ENCODE results near the gene PCSK1N.
A peak's percentile ranks its signal among the peaks of the same experiment; 100 is the strongest.
"Not testable (repeated sequence)": the region's sequence is repeated elsewhere in the genome, so short reads cannot be mapped to it uniquely, and the experiment has no call there.

The PCSK1N gene

DNA sequence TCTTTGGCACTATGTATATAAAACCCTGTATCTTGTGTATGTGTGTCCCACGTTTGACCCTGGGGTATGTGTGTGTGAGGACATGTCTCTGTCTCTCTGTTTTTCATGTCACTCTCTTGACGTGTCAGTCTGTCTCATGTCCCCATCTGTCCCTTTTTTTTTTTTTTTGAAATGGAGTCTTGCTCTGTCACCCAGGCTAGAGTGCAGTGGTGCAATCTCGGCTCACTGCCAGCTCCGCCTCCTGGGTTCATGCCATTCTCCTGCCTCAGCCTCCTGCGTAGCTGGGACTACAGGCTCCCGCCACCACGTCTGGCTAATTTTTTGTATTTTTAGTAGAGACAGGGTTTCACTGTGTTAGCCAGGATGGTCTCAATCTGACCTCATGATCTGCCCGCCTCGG lies 16.0 kb downstream of the PCSK1N start:
- not testable (repeated sequence) for DNase-seq

DNA sequence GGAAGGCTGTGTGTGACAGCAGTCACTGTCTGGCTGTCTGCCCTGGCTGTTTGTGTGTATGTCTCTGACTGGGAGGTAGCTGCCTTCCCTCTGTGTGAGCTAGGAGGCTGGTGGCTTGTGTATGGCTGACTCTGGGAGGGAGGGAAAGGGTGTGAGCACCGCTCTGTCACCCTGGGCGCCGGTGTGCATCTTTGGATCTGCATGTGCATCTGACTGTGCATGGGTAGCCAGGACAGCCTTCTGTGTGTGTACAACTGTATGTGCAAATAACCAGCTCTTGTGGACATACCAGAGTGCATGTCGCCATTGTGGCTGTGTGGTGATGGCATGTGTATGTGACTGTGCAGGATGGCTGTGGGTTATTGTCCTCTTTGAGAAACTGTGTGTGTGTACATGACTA lies 16.5 kb downstream of the PCSK1N start:
- DNase-seq, result no peak

DNA sequence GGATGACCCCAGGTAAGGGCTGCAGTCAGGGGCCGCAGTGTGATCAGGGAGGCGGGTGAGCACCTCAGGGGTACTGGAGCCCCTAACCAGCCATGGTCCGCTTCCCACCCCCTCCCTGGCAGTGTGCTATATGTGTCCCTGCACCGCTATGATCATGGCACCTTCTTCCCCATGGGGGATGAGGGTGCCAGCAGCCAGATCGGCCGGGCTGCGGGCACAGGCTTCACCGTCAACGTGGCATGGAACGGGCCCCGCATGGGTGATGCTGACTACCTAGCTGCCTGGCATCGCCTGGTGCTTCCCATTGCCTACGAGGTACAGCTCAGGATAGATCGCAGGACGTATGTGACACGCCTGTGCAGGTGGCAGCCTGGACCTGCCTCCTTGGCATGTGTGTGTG lies 17.3 kb downstream of the PCSK1N start:
- no peak for DNase-seq

DNA sequence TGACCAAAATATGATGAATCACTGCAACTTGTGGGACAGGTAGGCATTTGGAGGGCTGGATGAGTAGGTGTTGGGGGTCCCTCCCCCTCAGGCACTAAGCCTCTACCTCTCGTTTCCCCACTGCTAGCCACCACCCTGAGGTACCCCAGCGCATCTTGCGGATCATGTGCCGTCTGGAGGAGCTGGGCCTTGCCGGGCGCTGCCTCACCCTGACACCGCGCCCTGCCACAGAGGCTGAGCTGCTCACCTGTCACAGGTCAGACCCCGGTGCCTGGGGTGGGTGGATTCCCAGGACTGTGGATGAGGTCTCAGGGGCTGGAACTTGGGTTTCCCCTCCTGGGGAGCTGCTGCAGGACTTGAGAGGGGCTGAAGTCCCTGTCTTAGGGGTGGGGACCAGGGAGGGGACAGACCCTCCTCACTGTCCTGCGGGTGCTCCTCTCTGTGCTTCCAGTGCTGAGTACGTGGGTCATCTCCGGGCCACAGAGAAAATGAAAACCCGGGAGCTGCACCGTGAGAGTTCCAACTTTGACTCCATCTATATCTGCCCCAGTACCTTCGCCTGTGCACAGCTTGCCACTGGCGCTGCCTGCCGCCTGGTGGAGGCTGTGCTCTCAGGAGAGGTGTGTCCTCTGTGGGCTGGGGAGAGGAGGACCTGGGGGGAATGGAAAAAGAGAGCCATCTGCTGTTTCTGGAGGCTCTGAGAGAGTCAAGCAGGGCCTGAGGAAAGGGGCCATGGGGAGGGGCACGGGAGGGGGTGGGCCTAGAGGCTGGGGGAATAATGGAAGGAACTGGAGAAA lies 19.2 kb downstream of the PCSK1N start:
- DNase-seq, result no peak

DNA sequence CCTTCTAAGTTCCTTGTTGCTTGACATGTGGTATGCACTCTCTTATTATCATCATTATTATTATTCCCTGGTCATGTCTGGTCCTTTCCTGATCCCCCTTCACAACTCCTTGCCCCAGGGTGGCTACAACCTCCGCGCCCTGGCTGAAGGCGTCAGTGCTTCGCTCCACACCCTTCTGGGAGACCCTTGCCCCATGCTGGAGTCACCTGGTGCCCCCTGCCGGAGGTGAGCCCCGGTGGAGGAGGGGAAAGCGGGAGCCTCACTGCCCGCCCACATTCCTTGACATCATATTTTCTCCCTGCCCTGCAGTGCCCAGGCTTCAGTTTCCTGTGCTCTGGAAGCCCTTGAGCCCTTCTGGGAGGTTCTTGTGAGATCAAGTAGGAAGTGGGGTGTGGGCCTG lies 20.1 kb downstream of the PCSK1N start:
- DNase-seq, result no peak

DNA sequence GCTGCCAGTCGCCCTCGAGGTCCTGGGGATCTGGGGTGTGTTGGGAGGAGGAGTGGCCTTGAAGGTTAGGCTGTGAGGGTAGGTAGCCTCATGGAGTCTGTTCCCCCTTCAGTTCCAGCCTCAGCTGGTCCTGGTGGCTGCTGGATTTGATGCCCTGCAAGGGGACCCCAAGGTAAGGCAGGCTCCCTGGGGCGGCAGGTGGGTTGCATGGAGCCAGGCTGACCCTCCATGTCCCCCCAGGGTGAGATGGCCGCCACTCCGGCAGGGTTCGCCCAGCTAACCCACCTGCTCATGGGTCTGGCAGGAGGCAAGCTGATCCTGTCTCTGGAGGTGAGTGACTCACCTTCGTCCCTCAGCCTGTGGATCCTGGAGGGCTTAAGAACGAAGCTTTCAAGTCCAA lies 20.7 kb downstream of the PCSK1N start:
- DNase-seq, result no peak

DNA sequence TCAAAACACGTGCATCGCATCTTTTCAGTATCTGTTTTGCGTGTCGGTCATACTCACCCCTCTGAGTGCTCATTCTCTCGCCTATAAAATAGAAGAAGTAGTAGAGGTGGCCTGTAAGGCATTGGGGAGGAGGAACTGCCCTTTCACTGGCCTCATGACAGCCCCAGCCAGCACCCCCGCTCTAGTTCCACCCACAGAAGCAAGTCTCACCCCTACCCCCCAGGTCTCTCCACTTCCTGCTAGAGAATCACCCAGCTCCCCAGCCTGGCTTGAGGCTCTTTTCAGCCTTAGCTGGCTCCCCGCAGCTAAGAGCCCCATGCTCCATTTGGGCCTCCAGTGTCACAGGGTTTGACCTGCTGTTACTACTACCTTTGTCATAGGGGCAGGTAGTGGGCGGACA lies 21.8 kb downstream of the PCSK1N start:
- no peak for DNase-seq

DNA sequence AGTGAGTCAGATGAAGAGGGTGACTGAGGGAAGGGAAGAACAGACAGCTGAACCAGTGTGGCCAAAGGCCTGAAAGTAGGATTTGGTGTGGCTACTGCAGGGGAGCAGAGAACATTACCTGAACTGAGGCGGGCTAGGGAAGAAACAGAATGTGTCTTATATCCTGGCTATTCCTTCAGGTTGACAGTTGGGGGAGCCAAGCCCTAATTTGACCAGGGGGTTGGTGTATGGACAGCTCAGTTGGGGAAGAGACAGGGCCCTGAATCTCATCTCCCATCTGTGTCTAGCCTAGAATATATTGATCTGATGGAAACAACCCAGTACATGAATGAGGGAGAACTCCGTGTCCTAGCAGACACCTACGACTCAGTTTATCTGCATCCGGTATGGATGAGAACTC lies 29.3 kb downstream of the PCSK1N start:
- no peak for DNase-seq

DNA sequence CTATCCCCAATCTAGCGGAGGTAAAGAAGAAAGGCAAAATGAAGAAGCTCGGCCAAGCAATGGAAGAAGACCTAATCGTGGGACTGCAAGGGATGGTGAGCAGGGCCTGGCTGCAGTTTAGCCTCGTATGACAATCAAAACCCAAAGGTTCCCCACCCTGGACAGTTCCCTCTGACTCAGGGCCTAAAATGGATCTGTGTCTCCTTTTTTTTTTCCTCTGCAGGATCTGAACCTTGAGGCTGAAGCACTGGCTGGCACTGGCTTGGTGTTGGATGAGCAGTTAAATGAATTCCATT lies 32.6 kb downstream of the PCSK1N start:
- DNase-seq, result no peak

DNA sequence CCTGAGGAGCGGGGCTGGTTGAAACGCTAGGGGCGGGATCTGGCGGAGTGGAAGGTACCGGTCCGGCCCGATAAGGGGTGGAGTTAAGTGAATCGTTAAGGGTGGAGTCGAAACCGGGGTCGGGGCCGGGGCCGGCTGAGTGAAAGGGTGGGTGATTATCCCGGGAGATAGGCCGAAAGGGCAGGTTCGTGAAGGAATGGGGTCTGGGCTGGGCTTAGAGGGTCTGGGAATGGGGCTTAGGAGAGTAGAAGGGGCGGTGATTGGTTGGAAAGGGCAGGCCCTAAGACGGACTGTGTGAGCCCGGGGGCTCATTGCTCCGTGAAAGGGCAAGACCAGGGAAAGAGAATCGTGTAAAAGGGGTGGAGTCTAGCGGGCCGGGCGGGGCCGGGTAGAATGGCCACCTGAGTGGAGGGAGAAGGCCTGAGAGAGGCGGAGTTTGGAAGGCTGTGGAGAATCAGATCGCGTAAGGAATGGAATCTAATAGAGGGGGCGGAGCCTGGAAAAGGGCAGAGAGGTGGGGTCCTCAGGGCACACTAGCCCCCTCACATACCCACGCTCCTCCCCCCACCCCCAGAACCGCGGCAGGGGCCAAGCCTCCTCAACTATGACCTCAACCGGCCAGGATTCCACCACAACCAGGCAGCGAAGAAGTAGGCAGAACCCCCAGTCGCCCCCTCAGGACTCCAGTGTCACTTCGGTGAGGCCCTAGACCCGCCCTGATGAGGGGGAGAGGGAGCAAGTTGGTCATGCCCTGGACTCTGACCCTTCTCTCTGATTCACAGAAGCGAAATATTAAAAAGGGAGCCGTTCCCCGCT lies 33.1 kb downstream of the PCSK1N start:
- peak; percentile 86 for DNase-seq

DNA sequence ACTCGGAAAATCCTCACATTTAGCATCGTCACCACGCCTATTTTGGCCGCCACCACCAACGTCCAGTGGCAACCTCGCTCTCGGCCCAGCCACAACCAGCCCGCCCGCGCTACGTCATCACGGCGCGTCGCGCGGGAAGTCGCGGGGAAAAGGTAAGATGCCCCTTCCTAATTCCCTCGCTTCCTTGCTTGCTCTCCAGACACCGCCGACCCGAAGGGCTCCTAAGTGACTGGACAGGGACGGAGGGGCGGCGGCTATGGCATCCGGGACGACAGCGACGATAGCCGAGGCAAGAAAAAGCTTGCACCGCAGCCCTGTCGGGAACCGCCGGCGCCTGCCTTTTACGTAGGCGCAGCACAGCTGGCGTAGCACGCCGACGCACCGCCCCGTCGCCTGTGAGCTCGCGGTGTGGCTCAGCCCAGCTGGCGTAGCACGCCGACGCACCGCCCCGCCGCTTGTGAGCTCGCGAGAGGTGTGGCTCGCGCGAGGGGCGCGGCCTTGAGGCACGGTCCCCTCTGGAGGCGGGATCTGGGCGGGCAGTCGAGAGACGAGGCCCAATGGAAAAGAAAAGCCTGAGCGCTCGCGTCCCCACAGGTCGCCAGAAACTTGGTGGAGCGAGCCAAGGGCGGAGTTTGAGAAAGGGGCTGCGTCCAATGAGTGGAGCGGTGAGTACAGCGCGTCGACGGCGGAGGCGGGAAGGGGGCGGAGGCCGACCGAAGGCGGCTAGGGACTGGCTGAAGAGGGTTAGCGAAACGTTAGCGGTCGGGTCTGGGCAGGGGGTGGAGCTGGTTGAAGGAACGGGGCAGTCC lies 33.9 kb downstream of the PCSK1N start, which contains the start of gene HDAC6:
HDAC6 (plus strand) TSS at position 788 of the 809 bp plus-strand sequence. CDS start 626 bp downstream, outside the sequence.
- peak; percentile 97 for DNase-seq

DNA sequence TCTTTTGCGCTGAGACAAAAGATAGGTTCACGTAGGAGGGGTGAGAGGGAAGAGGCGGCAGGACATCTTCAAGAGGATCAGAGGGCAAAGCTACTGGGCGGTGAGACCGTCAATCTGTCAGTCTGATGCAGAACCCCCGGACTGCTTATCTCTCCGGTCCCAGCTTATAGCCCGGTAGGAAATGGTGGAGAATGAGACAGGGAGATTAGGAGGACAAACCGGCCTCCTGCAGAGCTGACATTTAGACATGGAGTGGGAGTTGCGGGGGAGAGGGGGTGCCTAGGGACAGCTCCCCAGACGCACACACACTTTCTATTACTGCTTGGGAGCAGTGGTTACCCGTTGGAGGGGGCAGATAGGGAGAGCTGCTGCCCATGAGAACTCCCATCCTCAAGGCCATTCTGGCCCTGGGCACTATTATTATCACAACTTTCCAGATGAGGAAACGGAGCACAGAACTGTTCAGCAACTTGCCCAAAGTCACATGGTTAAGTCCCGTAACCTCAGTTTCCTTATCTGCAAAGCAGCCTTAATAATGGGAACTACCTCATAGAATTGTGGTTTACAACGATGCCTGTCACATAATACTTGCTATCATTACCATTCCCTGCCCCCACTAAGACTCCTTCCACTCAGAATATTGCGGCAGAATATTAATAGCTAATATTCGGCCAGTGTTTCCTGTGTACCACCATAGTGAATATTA lies 34.7 kb downstream of the PCSK1N start:
- DNase-seq, result no peak

DNA sequence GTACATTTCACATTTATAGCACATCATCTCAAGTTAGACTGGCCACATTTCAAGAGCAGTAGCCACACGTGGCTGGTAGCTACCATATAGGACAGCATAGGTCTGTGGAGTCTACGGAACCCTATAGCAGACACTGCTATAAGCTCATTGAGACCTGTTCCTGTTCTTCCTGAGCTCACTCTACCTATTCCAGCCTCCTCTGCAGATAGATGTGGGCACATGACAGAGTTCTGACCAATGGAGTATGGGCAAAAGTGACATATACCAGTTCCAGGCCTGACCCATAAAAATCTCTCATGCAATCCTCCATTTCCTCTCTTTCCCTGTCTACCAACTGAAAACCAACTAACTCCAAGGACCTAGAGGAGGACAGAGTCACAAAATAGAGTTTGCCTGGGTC lies 37.1 kb downstream of the PCSK1N start:
- DNase-seq, result no peak

DNA sequence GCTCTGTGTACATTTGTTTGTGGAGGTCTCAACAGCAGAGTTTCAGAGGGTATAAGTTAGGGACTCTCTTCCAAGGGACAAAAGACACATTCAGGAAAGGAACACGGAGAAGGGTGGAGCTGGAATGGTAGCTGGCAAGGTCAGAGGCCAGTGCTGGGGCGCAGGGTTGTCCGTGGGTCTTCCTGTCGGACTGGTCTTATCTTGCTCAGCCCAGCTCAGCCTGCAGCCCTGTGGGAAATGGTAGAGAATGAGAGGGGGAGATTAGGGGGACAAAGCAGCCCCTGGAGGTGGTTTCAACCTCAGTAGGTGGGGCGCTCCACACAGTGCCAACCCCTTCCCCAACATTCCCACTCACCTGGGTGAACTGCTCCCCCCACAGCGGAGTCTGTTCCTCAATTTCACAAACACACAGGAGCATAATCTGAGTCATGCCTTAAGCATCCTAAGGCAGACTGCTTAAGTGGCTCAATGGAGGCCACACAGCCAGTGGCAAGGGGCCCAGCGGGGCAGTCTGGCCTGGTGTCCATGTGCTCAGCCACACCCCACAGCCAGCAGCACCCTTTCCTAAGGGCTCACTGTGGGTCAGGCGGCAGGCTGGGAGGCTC lies 40.4 kb downstream of the PCSK1N start:
- DNase-seq, result no peak

DNA sequence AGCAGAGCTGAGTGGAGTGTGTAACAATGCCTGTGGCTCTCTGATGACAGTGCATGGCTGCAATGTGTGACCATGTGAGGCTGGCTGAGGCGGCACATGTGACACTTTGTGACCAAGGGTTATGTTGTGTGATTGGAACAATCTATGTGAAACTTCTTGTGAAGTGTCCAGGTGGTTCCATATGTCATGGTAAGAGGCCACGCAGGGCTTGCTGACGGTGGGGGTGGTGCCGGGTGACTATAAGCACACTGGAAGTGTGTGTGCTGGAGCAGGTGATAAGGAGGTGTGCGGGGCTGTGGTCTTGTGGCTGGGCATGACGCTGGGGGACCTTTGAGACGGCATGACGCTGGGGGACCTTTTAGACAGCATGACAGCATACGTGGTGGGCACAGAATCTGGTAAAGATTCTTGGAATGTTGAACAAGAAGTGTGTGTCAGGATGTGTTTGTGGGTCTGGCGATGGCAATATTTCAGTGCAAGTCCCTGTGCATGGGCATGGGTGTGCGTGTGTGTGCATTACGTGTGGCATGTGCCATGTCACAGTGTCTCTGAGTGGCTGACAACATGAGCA lies 41.0 kb downstream of the PCSK1N start:
- no peak for DNase-seq

DNA sequence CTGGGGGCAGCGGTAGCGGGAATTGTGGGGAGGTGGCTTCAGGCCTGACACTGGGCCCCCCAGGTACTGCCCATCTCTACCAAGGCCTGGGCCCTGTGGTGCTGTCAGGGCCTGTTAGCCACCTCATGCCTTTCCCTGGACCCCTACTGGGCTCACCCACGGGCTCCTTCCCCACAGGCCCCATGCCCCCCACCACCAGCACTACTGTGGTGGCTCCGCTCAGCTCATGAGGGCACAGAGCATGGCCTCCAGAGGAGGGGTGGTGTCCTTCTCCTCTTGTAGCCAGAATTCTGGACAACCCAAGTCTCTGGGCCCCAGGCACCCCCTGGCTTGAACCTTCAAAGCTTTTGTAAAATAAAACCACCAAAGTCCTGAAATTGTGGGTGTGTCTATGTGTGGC lies 41.5 kb downstream of the PCSK1N start:
- DNase-seq, result no peak

DNA sequence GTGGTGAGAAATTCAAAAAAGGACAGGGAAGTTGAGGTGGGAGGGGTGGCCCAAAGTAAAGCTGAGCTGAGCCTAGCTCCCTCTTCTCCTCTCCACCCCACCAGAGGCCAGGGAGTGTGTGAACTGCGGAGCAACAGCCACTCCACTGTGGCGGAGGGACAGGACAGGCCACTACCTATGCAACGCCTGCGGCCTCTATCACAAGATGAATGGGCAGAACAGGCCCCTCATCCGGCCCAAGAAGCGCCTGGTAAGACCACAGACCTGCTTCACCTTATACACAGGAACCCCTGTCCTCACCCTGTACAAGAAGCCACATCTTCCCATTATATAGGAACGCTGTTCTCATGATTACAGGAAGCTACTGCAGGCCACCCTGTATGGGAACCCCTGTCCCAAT lies 43.2 kb downstream of the PCSK1N start:
- no peak for DNase-seq

DNA sequence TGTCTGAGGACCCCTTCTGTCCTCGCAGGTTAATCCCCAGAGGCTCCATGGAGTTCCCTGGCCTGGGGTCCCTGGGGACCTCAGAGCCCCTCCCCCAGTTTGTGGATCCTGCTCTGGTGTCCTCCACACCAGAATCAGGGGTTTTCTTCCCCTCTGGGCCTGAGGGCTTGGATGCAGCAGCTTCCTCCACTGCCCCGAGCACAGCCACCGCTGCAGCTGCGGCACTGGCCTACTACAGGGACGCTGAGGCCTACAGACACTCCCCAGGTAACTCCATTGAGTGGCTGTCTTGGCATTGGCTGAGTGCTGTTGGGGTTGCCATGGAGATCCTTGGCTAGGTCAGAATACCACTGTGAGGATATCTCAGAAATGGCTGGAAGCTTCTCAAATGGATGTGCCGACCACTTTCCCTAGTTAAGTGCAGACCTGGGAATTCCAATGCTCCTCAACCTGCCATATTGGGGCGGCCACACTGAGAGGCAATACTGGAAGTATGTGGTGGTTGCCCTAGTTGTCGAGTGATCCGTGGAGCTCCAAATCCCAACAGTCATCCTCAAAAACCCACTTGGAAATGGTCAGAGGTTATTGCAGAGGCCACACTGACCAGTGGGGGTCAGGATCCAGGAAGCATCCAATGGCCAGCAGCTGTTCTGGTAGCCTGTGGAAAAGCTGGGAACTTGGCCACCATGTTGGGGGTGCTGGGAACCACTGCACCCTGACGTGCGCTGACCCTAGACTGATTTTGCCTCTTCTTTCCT lies 44.2 kb downstream of the PCSK1N start:
- no peak for DNase-seq

DNA sequence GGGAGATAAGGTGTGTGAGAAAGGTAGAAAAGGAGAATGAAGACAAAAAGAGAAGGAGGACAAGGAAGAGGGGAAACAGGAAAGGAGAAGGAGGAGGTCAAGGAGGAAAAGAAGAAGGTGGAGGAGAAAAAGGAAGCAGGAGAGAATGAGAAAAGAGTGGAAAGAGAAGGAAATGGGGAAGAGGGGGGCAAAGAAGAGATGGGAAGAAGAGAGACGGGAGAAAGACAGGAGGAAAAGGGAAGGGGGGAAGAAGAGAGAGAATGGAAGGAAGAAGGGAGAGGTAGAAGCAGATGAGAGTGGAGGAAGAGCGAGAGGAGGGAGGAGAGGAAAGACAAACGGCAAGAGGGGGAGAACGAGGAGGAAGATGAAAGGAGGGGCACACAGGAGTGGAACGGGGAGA lies 44.9 kb downstream of the PCSK1N start:
- DNase-seq, result no peak

DNA sequence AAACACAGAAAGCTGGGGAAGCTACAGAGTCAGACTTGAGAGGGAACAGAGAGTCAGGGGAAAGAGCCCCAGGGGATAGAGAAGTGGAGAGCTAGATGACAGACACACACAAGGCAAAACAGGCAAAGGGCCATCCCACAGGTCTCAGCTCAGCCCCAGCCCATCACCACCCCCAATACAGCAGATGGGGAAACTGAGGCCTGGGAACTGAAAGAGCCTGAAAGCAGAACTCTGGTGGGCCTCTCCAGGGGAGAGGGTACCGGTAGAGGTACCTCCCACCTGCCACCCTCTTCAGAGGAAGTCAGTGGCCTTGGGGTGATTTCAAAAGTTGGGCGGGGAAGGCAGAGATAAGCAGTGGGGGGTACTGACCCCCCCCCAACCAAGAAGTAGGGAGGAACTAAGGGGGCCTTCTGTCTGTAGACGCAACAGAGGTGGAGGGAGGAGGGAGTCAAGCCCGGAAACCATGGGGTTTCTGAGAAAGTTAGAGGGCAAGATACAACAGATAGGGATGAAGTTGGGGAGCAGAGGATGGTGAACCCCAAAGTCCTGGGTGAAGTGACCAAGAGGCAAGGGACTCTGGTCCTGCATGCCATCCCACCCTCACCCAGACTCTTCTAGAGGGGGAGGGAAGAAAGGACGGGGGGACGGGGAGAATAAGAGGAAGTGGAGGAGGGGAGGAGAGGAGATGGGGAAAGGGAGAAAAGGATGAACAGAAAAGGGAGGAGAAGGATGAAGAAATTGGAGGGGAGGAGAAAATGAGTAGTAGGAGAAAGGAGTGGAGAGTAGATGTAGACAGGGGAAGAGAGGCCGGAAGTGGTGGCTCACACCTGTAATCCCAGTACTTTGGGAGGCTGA lies 45.8 kb downstream of the PCSK1N start:
- DNase-seq, result no peak
